Neutrophil (primary cell): Measurements from ENCODE around the gene MICAL3.
"Not testable (repeated sequence)": the region's sequence is repeated elsewhere in the genome, so short reads cannot be mapped to it uniquely, and the experiment has no call there.

Source experiments
- H3K27ac ChIP-seq: fragments of 200-600 bp; sonication (generic); 2 replicates; pipeline ENCODE4 v1.5.1; 2016; ENCODE audit warnings: mild to moderate bottlenecking, moderate library complexity
- H3K27me3 ChIP-seq: fragments of 200-600 bp; sonication (generic); 2 replicates; pipeline ENCODE4 v1.6.0; 2016; ENCODE audit warnings: mild to moderate bottlenecking
- H3K36me3 ChIP-seq: fragments of 200-600 bp; sonication (generic); 2 replicates; pipeline ENCODE4 v1.5.1; 2017
- H3K4me1 ChIP-seq, 2 experiments: fragments of 200-600 bp in 1 of 2; sonication (generic) in 1 of 2; 1 replicate in 1 of 2; 2 replicates in 1 of 2; pipeline versions ENCODE4 v1.5.1 to v1.6.1; 2013 to 2016; ENCODE audit warnings: low read depth in 1 of 2, low read length in 1 of 2, mild to moderate bottlenecking in 1 of 2, moderate library complexity in 1 of 2; ENCODE audit not compliant: control insufficient read depth in 1 of 2, insufficient read depth in 1 of 2
- H3K4me3 ChIP-seq, 2 experiments: fragments of 200-600 bp in 1 of 2; sonication (generic) in 1 of 2; 1 replicate in 1 of 2; 2 replicates in 1 of 2; pipeline ENCODE4 v1.5.1; 2013 to 2016; ENCODE audit warnings: low read depth in 1 of 2, low read length in 1 of 2, mild to moderate bottlenecking in 1 of 2, moderate library complexity in 1 of 2
- H3K9me3 ChIP-seq: fragments of 200-600 bp; sonication (generic); 2 replicates; pipeline ENCODE4 v1.5.1; 2016
- TF ChIP-seq, protein P1 (sequence below): fragments of 200-600 bp; sonication (generic); IDR thresholded peaks from 2 replicates; pipeline ENCODE4 v1.5.1; 2016; ENCODE audit warnings: antibody characterized with exemption

Gene MICAL3

DNA sequence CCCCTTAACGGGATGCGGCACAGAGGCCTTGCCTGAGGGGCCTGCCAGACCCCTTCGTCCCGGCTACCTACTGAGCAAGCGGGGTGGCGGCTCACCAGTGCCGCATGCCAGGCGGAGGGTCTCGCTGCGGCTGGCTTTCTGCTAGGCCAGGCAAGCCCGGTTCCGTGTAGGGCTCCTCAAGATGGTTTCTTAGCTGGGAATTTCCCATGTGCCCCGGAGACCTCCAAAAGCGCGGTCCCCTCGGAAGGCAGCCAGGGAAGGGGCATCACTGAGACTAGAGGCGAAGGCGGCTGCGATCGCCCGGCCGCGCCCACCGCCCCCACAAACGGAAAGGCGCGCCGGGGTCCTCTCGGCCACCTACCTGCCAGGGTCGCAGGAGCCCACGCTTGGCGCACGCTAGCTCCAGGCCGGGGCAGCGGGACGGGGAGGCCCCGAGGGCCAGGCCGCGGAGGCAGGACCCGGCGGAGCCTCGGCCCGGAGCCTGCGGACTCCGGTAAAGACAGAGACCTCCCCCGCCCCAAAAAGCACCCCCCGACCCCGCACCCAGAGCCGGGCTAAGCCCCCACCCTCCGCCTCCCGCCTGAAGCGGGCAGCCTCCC, 23.8 kb downstream of the MICAL3 start:
- peaks cover 55% of the 10 kb centered on the region for H3K27me3 ChIP-seq
- H3K4me3 ChIP-seq = peak overlapping the region; percentile 41 to 48
- TF ChIP-seq, protein P1, sequence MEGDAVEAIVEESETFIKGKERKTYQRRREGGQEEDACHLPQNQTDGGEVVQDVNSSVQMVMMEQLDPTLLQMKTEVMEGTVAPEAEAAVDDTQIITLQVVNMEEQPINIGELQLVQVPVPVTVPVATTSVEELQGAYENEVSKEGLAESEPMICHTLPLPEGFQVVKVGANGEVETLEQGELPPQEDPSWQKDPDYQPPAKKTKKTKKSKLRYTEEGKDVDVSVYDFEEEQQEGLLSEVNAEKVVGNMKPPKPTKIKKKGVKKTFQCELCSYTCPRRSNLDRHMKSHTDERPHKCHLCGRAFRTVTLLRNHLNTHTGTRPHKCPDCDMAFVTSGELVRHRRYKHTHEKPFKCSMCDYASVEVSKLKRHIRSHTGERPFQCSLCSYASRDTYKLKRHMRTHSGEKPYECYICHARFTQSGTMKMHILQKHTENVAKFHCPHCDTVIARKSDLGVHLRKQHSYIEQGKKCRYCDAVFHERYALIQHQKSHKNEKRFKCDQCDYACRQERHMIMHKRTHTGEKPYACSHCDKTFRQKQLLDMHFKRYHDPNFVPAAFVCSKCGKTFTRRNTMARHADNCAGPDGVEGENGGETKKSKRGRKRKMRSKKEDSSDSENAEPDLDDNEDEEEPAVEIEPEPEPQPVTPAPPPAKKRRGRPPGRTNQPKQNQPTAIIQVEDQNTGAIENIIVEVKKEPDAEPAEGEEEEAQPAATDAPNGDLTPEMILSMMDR = no peak
- H3K4me1 ChIP-seq = peaks cover 10 to 18% of the 10 kb centered on the region in 2 experiments
- no peak overlapping the region for H3K27ac ChIP-seq
- no peaks in the 10 kb centered on the region for H3K9me3 ChIP-seq
- H3K36me3 ChIP-seq = no peaks in the 10 kb centered on the region

DNA sequence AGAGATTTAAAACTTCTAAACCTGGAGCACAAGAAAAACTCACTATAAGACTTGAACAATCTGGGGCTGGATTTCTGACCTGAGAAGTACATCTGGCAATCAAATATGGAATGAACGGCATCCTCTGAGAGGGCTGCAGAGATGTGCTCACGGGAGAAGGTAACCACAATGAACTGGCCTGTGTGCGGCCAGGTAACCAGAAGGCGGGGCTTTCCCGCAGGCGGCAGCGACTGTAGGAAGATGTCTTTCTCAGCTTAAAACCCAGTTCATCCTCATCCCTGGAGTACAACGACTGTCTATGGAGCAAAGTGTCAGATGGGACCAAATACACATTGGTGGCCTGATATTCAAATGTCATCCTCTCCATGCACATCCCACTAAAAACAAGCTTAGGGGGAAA, 24.5 kb downstream of the MICAL3 start:
- no peak overlapping the region for H3K27ac ChIP-seq
- H3K9me3 ChIP-seq = no peaks in the 10 kb centered on the region
- peaks cover 55% of the 10 kb centered on the region for H3K27me3 ChIP-seq
- H3K4me3 ChIP-seq = no peak overlapping the region
- H3K4me1 ChIP-seq = peaks cover 10 to 18% of the 10 kb centered on the region in 2 experiments
- TF ChIP-seq, protein P1 = no peak
- no peaks in the 10 kb centered on the region for H3K36me3 ChIP-seq

DNA sequence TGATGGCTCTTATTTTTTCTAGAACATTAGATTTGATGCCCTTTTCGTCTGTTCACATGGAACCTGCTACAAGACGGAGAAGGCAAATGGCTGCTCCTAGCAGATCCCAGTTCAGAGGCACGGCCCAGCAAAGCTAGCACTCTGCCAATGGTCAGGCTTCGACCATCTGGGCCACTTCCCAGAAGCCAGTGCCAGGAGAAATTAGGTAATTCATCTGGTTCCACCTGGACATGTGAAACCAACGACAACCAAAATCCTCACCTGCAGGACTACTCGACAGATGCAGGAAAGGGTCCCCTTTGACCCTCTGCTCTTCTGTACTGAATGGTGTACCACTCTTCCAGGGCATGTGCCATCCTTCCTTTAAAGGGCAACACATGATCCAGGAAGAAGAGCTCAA, 25.4 kb downstream of the MICAL3 start:
- TF ChIP-seq, protein P1 = no peak
- Histone ChIP-seq H3K9me3 (no peaks in the 10 kb centered on the region), H3K27ac (no peak overlapping the region), H3K27me3 (peaks cover 53% of the 10 kb centered on the region), H3K36me3 (no peaks in the 10 kb centered on the region), H3K4me3 (no peak overlapping the region), H3K4me1 (peaks cover 10 to 18% of the 10 kb centered on the region in 2 experiments)

DNA sequence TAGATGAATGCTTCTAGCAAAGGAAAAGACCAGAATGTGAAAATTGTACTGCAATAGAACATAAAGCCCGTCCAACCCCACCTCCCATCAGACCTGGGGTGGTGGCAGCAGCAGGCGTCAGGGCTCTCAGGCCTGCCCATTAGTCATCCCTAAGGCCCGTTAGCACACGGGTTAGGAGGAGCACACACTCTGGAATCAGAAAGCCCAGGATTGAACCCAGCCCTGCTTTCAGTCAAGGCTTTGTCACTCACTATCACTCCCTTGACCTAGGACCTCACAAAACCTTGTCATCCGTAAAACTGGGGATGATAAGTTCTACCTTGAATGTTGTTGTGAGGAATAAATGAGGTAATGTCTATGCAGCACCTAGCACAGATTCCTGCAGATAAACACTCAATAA, 26.9 kb downstream of the MICAL3 start:
- Histone ChIP-seq H3K27me3 (peaks cover 40% of the 10 kb centered on the region), H3K4me1 (peaks cover 11 to 18% of the 10 kb centered on the region in 2 experiments), H3K9me3 (no peaks in the 10 kb centered on the region), H3K4me3 (no peak overlapping the region), H3K27ac (no peak overlapping the region), H3K36me3 (no peaks in the 10 kb centered on the region)
- TF ChIP-seq, protein P1 = no peak

DNA sequence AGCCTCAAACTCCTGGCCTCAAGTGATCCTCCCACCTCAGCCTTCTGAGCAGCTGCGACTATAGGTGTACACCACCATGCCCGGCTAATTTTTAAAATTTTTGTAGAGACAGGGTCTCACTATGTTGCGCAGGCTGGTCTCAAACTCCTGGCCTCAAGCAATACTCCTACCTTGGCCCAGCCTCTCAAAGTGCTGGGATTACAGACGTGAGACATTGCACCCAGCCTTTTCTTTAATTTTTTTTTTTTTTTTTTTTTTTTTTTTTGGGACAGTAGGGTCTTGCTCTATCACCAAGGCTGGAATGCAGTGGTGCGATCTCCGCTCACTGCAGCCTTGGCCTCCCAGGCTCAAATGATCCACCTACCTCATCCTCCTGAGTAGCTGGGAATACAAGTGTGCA, 29.1 kb downstream of the MICAL3 start:
- Histone ChIP-seq H3K27me3 (peaks cover 18% of the 10 kb centered on the region), H3K4me1 (peaks cover under 1 to 10% of the 10 kb centered on the region in 2 experiments)
- H3K4me3 ChIP-seq, H3K36me3 ChIP-seq, H3K9me3 ChIP-seq, H3K27ac ChIP-seq: not testable (repeated sequence)

DNA sequence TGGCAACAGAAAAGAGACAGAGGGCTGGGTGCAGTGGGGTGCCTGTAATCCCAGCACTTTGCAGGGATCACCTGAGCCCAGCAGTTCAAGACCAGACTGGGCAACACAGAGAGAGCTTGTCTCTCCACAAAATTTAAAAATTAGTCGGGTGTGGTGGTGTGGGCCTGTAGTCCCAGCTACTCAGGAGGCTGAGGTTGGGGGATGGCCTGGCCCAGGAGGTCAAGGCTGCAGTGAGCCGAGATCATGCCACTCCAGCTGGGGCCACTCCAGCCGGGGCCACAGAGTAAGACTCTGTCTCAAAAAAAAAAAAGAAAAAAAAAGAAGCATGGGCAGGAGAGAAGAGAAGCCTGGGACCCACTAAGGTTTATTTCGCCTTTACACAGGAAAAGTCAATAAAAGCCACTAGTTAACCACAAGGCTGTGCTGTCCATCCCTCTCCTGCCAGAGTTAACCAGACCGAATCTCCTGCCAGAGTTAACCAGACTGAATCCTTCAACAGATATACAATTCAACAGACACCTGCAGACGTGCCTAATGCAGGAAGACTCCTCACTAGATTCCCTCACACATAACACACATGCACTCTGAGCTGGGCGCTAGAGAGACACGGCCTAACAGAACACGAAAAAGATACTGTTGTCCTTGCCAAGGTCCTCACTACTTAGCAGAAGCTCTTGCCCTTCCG, 29.8 kb downstream of the MICAL3 start:
- Histone ChIP-seq H3K27ac (no peak overlapping the region), H3K9me3 (no peaks in the 10 kb centered on the region), H3K36me3 (no peaks in the 10 kb centered on the region), H3K4me1 (peaks cover 0 to 8% of the 10 kb centered on the region in 2 experiments), H3K4me3 (no peak overlapping the region), H3K27me3 (peaks cover 11% of the 10 kb centered on the region)
- TF ChIP-seq, protein P1 = no peak

DNA sequence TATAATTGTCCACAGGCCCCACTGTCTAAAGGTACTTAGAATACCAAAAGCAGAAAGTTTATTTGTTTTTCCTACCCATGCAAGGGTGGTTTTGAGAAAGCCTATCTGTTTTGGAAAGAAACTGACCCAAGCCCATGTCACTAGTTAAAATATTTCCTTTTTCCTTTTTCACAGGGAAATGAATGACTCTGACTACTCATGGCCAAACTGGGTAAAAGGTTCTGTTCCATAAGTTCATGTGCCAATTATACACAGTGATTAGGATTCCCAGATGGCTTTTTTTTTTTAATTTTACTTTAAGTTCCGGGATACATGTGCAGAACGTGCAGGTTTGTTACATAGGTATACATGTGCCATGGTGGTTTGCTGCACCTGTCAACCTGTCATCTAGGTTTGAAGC, 31.4 kb downstream of the MICAL3 start:
- H3K27me3 ChIP-seq, H3K4me3 ChIP-seq, H3K9me3 ChIP-seq, H3K27ac ChIP-seq, H3K36me3 ChIP-seq, H3K4me1 ChIP-seq: not testable (repeated sequence)

DNA sequence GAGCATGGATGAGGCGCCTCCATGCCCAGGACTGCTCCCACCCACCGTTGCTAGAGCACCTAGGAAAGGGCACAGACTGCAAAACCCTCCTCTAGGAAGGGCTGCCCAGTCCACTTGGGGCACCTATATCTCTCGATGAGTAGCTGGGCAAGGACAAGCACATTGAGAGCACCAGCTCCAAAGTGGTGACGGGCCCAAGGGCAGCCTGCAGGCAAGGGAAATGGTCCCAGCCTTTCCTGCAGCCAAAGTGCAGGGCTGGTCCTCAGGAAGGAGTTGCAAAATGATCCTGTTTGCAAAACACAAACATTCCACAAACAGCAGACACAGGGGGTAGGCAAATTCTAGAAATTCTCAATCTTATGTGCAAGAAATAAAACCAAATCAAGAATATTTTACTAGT, 32.4 kb downstream of the MICAL3 start:
- H3K4me1 ChIP-seq, H3K27ac ChIP-seq, H3K27me3 ChIP-seq, H3K36me3 ChIP-seq, H3K4me3 ChIP-seq, H3K9me3 ChIP-seq: not testable (repeated sequence)
